GM19452 (cell line): ENCODE results near the gene AZU1.

Experiments
- ATAC-seq: cut with Tn5 transposase; IDR thresholded peaks from one replicate; pipeline ENCODE4 v1.9.1; 2021; ENCODE audit not compliant: unreplicated experiment

Gene AZU1

GRCh38 chr19:796692-797527 is 30.7 kb upstream of the AZU1 start, which contains the start of gene PTBP1:
Gene PTBP1, plus strand, starts transcription at chr19:797452. Its CDS starts 46 bp downstream, at chr19:797498.
- ATAC-seq, result peak; percentile 75

GRCh38 chr19:797528-798414 is 29.9 kb upstream of the AZU1 start:
- ATAC-seq, result peak; percentile 37

- ATAC-seq, result no peak
These were observed 29.1 kb upstream of the AZU1 start for GRCh38 chr19:798415-799075.

- ATAC-seq, result no peak
These were observed 28.4 kb upstream of the AZU1 start for GRCh38 chr19:799076-799881.

GRCh38 chr19:800360-801029 is 27.1 kb upstream of the AZU1 start:
- no peak for ATAC-seq

- ATAC-seq, result no peak
These were observed 26.4 kb upstream of the AZU1 start for GRCh38 chr19:801030-801860.

GRCh38 chr19:801861-802497 is 25.7 kb upstream of the AZU1 start:
- ATAC-seq, result no peak

GRCh38 chr19:802498-803098 is 25.0 kb upstream of the AZU1 start:
- no peak for ATAC-seq

- ATAC-seq, result no peak
These were observed 24.5 kb upstream of the AZU1 start for GRCh38 chr19:803099-803561.

- ATAC-seq, result no peak
These were observed 23.8 kb upstream of the AZU1 start for GRCh38 chr19:803686-804418.

- ATAC-seq, result no peak
These were observed 23.0 kb upstream of the AZU1 start for GRCh38 chr19:804419-805165.

GRCh38 chr19:805166-805551 is 22.5 kb upstream of the AZU1 start:
- no peak for ATAC-seq

GRCh38 chr19:805600-806550 is 21.8 kb upstream of the AZU1 start:
- ATAC-seq, result no peak

GRCh38 chr19:806815-807421 is 20.7 kb upstream of the AZU1 start:
- no peak for ATAC-seq
